Umbilical cord (tissue), 2 donors: ENCODE results near the gene WWTR1. TPM values are rescaled to one million over a fixed set of nuclear protein-coding genes. Genes with fewer than 3 reads are reported as not detected.

ENCODE experiments used
- DNase-seq: peaks from one replicate; pipeline ENCODE4 v3.0.0-alpha.2; 2015; ENCODE audit warnings: low spot score
- total RNA-seq: library from RNA; depleted of rRNA; stranded (reverse); fragments of >200 nt; gene quantifications from one replicate; pipeline ENCODE4 v1.2.3, GENCODE V29; 2014; ENCODE audit warnings: low replicate concordance; ENCODE audit not compliant: insufficient read depth

The WWTR1 gene
- total RNA-seq, 1 donor from 2014 or later = 110 TPM

DNA sequence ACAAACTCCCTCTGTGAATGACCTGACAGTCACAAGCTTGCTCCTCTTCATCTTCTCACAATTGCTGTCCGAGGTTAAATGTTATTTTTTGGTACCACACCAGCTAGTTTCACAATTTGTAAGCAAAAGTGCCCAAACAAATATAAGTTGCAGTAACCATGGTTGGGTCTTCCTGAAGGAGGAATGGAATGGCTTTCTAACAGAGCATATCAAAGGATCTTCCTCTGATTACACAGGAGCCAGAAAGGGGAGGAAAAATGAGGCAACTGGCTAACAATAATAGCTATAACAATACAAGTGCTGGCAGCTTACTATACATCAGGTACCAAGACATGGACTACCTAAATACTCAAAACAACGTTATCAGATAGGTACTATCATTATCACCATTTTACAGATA, 90.4 kb downstream of the WWTR1 start:
- DNase-seq = no peak

GRCh38 chr3:149566292-149566975, 91.4 kb downstream of the WWTR1 start:
- peak; percentile 53 for DNase-seq

DNA sequence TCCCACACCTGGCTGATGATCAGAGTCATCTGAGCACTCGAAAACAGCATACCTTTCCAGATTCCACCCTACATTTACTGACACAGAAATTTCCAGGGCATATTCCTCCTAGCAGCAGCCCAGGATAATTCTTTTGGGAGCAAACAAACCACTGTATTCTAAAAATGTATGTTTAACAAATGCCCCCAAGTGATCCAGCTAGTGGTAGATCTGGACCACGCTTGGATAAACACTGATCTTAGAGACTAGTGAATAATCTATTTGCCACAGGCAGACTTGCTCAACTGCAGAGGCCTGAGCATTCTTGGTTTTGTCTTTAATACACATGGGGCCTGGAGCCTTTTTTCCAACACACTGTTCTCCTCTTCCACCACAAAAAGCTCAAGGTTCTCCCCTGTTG, 93.7 kb downstream of the WWTR1 start:
- no peak for DNase-seq

- no peak for DNase-seq
Measured at GRCh38 chr3:149563114-149563513, 94.7 kb downstream of the WWTR1 start.

- no peak for DNase-seq
Measured at GRCh38 chr3:149560617-149561016, 97.2 kb downstream of the WWTR1 start.

DNA sequence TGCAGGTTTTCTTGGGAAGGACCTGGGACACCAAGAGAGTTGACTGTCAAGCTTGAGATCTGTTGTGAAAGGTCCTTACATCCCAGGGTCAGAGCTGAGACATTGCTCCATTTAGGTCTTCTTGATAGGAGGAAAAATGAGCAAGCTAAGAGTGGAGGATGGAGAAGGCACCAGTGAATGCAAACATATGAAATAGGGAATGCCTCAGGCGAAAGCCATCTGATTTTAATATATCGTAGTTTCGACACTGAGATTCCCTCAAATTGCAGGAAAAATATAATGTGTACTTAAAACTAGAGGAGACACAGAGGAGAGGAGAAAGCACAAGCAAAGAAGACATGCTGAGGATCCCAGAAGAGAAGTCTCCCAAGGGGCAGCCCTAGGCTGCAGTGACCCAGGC, 97.8 kb downstream of the WWTR1 start:
- no peak for DNase-seq

DNA sequence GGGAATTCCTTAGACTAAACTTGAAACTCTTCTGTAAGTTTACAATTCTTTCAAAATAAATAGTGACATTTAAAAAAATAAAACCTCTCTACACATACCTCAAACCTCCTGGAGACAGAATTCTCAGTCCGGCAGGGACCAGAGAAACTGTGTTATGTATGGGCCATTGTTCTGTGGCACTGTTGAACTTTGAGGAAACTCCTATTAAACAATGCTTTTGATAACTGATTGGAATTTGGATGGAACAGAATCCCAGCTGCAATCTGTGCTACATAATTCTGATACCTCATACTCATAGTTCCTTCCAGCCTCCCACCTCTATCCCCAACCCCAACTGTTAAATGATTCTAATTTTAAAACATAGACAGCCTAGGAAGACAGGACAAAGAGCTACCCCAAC, 98.3 kb downstream of the WWTR1 start:
- no peak for DNase-seq

DNA sequence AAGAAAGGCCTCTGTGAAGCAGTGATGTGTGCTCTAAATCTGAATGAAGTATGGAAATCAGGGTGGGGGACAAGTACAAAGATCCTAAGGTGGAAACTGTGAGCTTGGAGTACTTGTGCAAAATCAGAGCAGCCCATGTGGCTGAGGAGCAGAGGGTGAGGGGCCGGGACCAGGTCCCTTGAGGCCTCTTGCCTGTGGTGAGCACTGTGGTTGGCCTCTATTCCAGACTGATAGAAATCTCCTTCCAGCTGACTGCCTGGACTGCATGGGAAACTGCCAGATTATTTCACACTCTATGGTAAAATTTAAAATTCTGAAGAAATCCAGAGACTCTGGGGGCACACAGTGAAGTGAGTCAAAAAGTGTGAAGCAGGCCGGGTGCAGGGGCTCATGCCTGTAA, 101.9 kb downstream of the WWTR1 start:
- no peak for DNase-seq

GRCh38 chr3:149554826-149555225, 103.0 kb downstream of the WWTR1 start:
- DNase-seq = no peak

DNA sequence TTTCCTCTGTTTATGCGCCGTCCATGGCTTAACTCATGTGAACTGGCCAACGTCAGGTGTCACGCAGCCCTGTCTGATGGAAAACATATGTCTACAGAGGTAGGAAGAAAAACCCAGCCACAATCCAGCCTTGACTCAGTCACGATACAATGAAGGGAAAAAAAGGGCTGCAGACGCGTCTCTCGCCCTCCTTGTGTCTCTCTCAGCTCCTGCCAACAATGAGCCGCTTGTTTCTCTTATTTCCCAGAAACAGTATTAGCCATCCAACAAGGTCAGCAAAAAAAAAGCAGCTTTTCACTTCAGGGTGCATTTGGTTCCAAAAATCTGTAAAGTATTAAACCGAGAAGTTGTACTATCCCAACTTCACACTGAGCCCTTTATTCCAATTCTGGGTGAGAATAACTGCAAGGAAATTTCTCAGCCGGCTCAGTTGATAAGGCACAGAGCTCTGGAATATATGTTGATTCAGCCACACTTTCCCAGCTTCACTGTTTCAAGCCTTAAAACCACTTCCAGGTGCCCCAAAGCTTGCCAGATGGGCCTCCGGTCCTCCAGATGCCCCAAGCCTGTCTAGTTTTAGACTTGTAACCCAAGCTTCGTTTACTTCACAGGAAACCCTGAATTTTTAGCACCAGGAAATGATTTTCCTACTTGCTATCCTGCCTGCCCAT, 103.9 kb downstream of the WWTR1 start:
- DNase-seq = peak; percentile 86

GRCh38 chr3:149552700-149553099, 105.1 kb downstream of the WWTR1 start:
- no peak for DNase-seq

- no peak for DNase-seq
Measured at GRCh38 chr3:149551500-149551899, 106.3 kb downstream of the WWTR1 start.

DNA sequence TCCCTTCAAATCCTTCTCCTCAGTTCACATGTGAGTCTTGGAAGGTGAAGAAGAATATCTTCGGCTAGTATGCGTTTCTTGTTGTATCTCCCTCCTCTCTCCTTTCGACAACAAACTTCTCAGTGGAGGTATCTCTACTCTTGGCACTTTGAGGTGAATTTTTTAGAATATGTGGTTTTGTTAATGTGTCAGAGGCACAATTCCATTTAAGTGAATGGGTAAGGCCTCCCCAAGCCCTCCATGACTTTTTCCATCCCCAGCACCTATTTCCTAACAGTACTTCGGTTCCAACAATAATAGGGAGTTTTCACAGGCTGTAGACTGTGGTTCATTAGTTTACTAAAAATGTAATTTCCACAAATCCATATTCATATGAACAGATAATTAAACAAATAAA, 109.2 kb downstream of the WWTR1 start:
- DNase-seq = no peak

DNA sequence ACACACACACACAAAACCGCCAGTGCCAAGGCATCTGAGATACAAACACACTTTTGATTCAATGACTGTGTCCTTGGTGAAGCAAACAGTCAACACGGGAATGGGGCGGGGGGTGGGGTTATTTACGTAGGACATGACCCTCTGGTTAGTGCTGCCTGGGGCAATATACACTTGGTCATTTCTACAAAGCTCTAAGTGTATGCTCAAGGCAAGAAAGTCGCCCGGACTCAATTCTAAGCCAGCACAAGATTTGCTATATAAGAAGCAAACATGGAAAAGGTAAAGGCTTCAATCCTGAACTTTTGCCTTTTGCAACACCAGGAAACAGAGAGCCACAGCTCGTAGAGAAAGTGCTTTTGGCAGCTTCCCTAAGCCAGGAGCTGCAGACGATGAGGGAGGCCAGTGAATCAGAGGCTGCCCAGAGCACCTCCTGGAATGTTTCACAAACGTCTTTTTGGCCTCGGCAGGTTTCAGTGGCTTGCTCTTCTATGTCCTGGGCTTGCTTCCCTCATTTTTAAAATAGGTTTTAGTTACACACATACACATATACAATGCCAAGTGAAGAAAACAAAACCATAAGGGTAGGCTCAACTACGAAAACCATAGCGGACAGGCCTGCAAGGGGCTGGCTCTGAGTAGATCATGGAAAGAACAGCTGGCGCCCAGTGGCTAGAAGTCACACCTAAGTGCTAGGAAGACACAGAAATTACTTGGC, 109.7 kb downstream of the WWTR1 start:
- peak; percentile 88 for DNase-seq

- DNase-seq = peak; percentile 94
Measured at GRCh38 chr3:149547413-149547812, 110.4 kb downstream of the WWTR1 start.

DNA sequence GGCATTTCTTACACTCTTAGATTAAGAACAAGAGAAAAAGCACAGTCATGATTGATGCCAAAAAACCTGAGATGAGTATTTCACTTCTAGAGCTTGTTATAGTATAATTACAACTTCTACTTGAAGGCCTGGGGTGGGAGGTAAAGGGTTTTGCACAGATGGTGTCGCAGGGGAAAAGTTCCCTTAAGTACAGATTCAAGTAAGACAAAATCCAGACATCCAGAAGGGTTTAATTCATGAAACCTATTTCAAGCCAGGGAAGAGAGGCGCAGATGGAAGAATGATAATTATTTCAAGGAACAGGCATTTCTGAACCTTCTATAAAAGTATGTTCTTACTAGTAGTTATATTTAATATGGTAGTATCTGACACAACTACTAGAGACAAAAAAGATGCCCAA, 112.8 kb downstream of the WWTR1 start:
- DNase-seq = peak; percentile 73

DNA sequence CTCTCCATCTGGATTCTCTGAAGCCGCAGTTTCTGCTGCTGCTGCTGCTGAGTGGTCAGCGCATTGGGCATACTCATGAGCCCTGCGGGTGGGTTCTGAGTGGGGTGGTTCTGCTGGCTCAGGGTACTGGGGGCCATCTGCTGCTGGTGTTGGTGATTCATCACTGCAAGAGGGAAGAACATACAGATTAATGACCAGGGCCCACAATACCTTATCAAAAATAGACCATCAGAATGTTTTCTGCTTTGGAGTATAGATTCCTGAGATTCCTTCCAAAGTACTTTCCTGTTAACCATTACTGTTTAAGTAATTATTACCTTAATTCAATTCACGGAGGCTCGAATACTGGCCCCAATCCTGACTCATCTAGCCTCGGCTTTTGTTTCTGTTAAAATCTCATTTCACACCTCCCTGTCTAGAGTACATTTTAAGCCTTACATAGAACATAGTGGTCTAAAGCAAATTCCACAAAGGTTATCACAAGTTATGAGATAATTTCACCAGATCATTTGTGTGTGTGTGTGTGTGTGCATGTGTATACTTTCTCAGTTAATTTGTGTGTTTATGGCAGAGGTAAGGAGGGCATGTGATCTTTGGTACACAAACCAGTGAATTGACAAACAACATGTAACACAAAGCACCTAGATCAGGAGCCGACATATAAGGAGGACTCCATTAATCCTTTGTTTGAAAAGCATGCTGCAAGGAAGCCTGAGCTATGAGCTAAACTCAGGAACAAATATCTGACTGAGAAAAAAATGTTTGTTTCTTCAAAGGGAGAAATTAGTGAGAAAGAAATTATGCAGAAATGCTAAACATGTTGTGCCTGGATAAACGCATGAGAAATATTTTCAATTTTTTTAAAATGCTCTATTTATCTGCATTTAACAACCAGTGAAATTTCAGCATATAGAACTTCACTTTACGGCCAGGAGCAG, 115.2 kb downstream of the WWTR1 start:
- DNase-seq = no peak

GRCh38 chr3:149541091-149541491, 116.7 kb downstream of the WWTR1 start:
- no peak for DNase-seq

DNA sequence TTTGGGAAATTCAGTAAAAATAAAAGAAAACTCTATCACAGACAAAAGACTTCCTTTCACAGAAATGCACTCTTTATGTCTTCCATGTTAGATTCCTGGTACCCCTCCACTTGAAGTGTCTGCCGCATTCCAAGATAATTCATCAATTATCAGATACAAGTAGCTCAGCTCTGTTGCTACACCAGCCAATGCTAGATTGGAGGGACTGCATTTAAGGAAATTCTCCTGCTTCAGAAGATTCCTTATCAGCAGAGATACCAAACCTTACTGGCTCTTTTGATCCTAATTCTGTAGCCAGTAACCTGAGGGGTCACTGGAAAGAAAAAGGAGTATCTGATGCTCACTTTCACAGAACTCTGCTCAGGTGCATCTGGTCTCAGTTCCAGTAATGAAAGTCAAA, 119.5 kb downstream of the WWTR1 start:
- DNase-seq = no peak

DNA sequence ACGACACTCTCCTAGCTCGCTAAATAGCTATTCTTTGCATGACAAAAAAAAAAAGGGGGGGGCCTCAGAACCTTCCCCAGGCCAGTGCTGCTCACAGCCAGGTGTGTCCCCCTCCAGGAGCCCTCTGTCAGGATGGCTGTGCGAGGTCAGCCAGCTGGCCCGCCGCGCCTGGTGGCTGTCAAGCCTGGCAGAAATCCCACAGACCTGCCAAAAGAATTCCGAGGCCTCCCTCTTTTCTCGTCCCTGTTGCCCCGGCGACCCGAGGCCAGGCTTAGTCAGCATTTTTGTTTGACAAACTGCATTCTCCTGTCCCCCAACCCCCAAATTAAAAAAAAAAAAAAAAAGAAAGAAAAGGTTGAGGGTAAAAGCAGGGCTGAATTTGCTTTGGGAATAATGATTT, 121.4 kb downstream of the WWTR1 start:
- peak; percentile 67 for DNase-seq

DNA sequence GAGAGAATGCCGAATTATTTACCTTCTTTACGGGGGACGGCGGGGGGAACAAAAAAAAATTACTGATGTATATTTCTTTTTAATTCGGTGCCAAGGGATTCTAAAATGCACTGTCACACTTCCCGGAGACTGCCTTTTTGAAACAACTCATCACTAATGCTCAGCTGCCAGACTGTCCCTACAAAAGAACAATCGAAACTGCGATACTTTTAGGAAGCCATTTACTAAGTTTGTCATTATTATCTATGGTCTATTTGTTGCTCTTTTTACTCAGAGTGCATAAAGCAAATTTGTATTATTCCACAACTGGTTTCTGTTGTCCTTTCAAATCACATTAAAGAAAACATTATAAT, 122.5 kb downstream of the WWTR1 start:
- DNase-seq = no peak
